ENCODE results near the gene SUPT3H.

DNA sequence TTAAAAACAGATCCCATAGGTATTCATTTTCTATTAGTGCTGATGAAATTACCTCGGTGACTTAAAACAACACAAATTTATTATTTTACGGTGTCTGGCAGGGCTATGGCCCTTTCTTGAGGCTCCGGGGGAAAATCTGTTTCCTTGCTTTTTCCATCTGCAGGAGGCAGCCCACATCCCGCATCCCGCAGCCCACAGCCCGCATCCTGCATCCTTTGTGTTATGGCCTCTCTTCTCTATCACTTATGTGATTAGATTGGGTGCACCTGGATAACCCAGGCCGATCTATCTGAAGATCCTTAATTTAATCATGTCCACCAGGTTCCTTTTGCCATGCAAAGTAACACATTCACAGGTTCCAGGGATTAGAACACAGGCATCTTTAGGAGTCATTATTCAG lies 582.4 kb downstream of the SUPT3H start:
- TF ChIP-seq, protein P1, sequence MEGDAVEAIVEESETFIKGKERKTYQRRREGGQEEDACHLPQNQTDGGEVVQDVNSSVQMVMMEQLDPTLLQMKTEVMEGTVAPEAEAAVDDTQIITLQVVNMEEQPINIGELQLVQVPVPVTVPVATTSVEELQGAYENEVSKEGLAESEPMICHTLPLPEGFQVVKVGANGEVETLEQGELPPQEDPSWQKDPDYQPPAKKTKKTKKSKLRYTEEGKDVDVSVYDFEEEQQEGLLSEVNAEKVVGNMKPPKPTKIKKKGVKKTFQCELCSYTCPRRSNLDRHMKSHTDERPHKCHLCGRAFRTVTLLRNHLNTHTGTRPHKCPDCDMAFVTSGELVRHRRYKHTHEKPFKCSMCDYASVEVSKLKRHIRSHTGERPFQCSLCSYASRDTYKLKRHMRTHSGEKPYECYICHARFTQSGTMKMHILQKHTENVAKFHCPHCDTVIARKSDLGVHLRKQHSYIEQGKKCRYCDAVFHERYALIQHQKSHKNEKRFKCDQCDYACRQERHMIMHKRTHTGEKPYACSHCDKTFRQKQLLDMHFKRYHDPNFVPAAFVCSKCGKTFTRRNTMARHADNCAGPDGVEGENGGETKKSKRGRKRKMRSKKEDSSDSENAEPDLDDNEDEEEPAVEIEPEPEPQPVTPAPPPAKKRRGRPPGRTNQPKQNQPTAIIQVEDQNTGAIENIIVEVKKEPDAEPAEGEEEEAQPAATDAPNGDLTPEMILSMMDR (IDR thresholded peaks at IDR 0.05) = no peak
- TF ChIP-seq POLR2AphosphoS5 (IDR thresholded peaks at IDR 0.05) (no peak), POLR2A (IDR thresholded peaks at IDR 0.05) (no peak), EP300 (IDR thresholded peaks at IDR 0.05; ENCODE audit: low read depth) (no peak)

Measured in transverse colon (tissue), 4 donors.